ENCODE data around the gene FANCC. TPM values are rescaled to one million over a fixed set of nuclear protein-coding genes. Genes with fewer than 3 reads are reported as not detected.

Gene FANCC
- total RNA-seq, 1 experiment from 2014 or later, result 12.3 TPM

Other genes starting within 250 kb of the FANCC start
- gene PTCH1, start 199.3 kb upstream of the FANCC start, total RNA-seq (2014; rRNA removed; shearing (Covaris generic)), result 7.5 and 12.3 TPM in 2 replicates

Measured in H4 (cell line).